ENCODE measurements around the gene NRG3.

DNA sequence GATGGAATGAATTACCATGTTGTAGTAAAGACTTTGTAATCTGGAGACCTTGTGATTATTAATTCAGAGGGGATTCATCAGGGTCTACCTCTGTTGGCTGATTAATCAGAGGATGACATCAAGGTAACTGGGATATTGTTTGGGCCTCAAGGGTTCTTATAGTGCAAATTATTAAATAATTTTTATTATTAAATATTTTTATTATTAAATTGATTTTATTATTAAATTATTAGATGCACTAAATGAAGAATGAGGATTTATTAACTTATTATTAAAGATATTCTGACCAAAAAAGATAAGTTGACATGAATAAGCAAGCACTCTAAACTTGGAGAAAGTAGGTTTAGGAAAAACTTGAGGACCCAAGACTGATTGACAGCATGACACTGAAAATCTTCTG, 661.7 kb downstream of the NRG3 start:
- TF ChIP-seq ARNTL (CRISPR knock-in tag; IDR thresholded peaks at IDR 0.05; ENCODE audit: borderline replicate concordance, low read depth): no peak
- TF ChIP-seq, protein P1, sequence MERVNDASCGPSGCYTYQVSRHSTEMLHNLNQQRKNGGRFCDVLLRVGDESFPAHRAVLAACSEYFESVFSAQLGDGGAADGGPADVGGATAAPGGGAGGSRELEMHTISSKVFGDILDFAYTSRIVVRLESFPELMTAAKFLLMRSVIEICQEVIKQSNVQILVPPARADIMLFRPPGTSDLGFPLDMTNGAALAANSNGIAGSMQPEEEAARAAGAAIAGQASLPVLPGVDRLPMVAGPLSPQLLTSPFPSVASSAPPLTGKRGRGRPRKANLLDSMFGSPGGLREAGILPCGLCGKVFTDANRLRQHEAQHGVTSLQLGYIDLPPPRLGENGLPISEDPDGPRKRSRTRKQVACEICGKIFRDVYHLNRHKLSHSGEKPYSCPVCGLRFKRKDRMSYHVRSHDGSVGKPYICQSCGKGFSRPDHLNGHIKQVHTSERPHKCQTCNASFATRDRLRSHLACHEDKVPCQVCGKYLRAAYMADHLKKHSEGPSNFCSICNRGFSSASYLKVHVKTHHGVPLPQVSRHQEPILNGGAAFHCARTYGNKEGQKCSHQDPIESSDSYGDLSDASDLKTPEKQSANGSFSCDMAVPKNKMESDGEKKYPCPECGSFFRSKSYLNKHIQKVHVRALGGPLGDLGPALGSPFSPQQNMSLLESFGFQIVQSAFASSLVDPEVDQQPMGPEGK (CRISPR knock-in tag; IDR thresholded peaks at IDR 0.05; ENCODE audit: borderline replicate concordance): no peak
- TF ChIP-seq GLIS3 (CRISPR knock-in tag; IDR thresholded peaks at IDR 0.05): no peak
- no peak for TF ChIP-seq RARB (CRISPR knock-in tag; IDR thresholded peaks at IDR 0.05)
- no peak for TF ChIP-seq TOX (CRISPR knock-in tag; IDR thresholded peaks at IDR 0.05; ENCODE audit: borderline replicate concordance)
- TF ChIP-seq ZFP30 (CRISPR knock-in tag; IDR thresholded peaks at IDR 0.05): no peak
- TF ChIP-seq ZNF70 (CRISPR knock-in tag; IDR thresholded peaks at IDR 0.05): no peak
- TF ChIP-seq, protein P2, sequence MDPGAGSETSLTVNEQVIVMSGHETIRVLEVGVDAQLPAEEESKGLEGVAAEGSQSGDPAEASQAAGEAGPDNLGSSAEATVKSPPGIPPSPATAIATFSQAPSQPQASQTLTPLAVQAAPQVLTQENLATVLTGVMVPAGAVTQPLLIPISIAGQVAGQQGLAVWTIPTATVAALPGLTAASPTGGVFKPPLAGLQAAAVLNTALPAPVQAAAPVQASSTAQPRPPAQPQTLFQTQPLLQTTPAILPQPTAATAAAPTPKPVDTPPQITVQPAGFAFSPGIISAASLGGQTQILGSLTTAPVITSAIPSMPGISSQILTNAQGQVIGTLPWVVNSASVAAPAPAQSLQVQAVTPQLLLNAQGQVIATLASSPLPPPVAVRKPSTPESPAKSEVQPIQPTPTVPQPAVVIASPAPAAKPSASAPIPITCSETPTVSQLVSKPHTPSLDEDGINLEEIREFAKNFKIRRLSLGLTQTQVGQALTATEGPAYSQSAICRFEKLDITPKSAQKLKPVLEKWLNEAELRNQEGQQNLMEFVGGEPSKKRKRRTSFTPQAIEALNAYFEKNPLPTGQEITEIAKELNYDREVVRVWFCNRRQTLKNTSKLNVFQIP (CRISPR knock-in tag; IDR thresholded peaks at IDR 0.05; ENCODE audit: borderline replicate concordance, low read depth): no peak
- TF ChIP-seq ISL1 (CRISPR knock-in tag; IDR thresholded peaks at IDR 0.05): no peak
- no peak for TF ChIP-seq BACH2 (CRISPR knock-in tag; IDR thresholded peaks at IDR 0.05; ENCODE audit: borderline replicate concordance)
- no peak for TF ChIP-seq ZNF565 (CRISPR knock-in tag; conservative IDR thresholded peaks at IDR 0.05; ENCODE audit: low read depth)
- TF ChIP-seq SNAI2 (CRISPR knock-in tag; IDR thresholded peaks at IDR 0.05): no peak
